ENCODE data around the gene CNDP2.

CNDP2 gene

DNA sequence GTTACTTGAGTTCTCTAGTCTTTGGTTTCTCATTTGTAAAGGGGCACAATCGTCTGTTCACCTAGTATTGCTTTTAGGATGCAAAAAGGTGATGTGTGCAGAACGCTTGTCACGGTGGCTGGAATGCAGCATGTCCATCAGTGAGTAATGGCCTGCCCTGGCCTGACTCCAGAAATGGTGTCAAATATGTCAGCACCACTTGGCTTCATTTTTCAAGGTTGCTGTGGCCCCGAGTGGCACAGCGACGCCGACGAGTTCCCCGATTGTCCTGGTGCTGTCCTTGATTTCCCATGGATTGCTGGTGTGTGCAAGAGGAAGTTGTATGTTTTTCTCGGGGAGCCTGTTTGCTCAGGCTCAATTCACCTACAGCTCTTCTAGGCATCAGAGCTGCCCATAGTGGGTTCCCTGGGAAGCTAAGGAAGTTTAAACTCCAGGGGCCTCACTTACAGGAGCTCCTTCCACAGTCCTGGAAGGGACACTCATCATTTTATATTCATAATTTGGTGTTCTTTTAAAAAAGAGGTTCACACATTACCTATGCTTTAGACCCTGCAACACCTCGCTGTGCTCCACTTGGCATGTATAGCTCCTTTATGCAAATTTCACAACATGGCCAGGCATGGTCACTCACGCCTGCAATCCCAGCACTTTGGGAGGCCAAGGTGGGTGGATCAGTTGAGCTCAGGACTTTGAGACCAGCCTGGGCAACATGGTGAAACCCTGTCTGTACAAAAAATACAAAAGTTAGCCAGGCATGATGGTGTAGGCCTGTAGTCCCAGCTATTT, 75.9 kb downstream of the CNDP2 start:
- Histone ChIP-seq H4K20me1 (ENCODE audit: low read depth, low read length) (no peaks in the 10 kb centered on the region), H2AFZ (ENCODE audit: low read depth, low read length, severe bottlenecking) (no peak overlapping the region), H3K9ac (ENCODE audit: low read length) (no peak overlapping the region), H3F3A (ENCODE audit: insufficient read depth) (no peaks in the 10 kb centered on the region), H3K27ac (ENCODE audit: low read depth, low read length) (no peak overlapping the region), H3K4me3 (ENCODE audit: insufficient read depth, low read length, poor library complexity, severe bottlenecking) (no peak overlapping the region), H3K79me2 (ENCODE audit: insufficient read depth, low read length) (no peaks in the 10 kb centered on the region), H3K36me3 (ENCODE audit: low read length) (no peaks in the 10 kb centered on the region), H3K9me2 (replicated peaks; ENCODE audit: insufficient read depth, low read length) (no peaks in the 10 kb centered on the region), H3K27me3 (ENCODE audit: low read length) (no peaks in the 10 kb centered on the region), H3K4me2 (ENCODE audit: low read depth, low read length, poor library complexity, severe bottlenecking) (no peak overlapping the region), H3K9me3 (ENCODE audit: insufficient read depth, low read length) (no peaks in the 10 kb centered on the region)
- TF ChIP-seq, protein P1, sequence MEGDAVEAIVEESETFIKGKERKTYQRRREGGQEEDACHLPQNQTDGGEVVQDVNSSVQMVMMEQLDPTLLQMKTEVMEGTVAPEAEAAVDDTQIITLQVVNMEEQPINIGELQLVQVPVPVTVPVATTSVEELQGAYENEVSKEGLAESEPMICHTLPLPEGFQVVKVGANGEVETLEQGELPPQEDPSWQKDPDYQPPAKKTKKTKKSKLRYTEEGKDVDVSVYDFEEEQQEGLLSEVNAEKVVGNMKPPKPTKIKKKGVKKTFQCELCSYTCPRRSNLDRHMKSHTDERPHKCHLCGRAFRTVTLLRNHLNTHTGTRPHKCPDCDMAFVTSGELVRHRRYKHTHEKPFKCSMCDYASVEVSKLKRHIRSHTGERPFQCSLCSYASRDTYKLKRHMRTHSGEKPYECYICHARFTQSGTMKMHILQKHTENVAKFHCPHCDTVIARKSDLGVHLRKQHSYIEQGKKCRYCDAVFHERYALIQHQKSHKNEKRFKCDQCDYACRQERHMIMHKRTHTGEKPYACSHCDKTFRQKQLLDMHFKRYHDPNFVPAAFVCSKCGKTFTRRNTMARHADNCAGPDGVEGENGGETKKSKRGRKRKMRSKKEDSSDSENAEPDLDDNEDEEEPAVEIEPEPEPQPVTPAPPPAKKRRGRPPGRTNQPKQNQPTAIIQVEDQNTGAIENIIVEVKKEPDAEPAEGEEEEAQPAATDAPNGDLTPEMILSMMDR (IDR thresholded peaks at IDR 0.05; ENCODE audit: insufficient read depth, low read length, poor library complexity, severe bottlenecking), result no peak
- no peak for TF ChIP-seq EZH2phosphoT487 (conservative IDR thresholded peaks at IDR 0.05; ENCODE audit: low read length)

DNA sequence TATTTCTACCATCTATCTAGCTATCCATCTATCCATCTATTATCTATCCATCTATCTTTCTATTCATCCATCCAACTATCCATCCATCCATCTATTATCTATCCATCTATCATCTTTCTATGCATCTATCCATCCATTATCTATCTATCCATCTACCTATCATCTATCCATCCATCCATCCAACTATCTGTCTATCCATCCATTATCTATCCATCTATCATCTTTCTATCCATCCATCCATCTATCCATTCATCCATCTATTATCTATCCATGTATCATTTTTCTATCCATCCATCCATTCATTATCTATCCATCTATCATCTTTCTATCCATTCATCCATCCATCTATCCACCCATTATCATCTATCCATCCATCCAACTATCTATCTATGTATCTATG, 76.9 kb downstream of the CNDP2 start:
- no peaks in the 10 kb centered on the region for H4K20me1 ChIP-seq (ENCODE audit: low read depth, low read length)
- no peaks in the 10 kb centered on the region for H3K9me2 ChIP-seq (replicated peaks; ENCODE audit: insufficient read depth, low read length)
- no peak overlapping the region for H3K4me2 ChIP-seq (ENCODE audit: low read depth, low read length, poor library complexity, severe bottlenecking)
- H3K4me3 ChIP-seq (ENCODE audit: insufficient read depth, low read length, poor library complexity, severe bottlenecking), result no peak overlapping the region
- H3K9me3 ChIP-seq (ENCODE audit: insufficient read depth, low read length), result no peaks in the 10 kb centered on the region
- H3K27me3 ChIP-seq (ENCODE audit: low read length), result no peaks in the 10 kb centered on the region
- H2AFZ ChIP-seq (ENCODE audit: low read depth, low read length, severe bottlenecking), result no peak overlapping the region
- no peak overlapping the region for H3K9ac ChIP-seq (ENCODE audit: low read length)
- H3F3A ChIP-seq (ENCODE audit: insufficient read depth), result no peaks in the 10 kb centered on the region
- no peaks in the 10 kb centered on the region for H3K79me2 ChIP-seq (ENCODE audit: insufficient read depth, low read length)
- no peak for TF ChIP-seq EZH2phosphoT487 (conservative IDR thresholded peaks at IDR 0.05; ENCODE audit: low read length)
- TF ChIP-seq, protein P1 (IDR thresholded peaks at IDR 0.05; ENCODE audit: insufficient read depth, low read length, poor library complexity, severe bottlenecking), result no peak
- H3K27ac ChIP-seq (ENCODE audit: low read depth, low read length), result no peak overlapping the region
- no peaks in the 10 kb centered on the region for H3K36me3 ChIP-seq (ENCODE audit: low read length)

Measured in SU-DHL-6 (cell line).